HG03103 (cell line): ENCODE results near the gene HEPH.
"Not testable (repeated sequence)": the region's sequence is repeated elsewhere in the genome, so short reads cannot be mapped to it uniquely, and the experiment has no call there.

ENCODE experiments used
- ATAC-seq: cut with Tn5 transposase; IDR thresholded peaks from one replicate; pipeline ENCODE4 v1.9.1; 2021; ENCODE audit warnings: low read depth; ENCODE audit not compliant: unreplicated experiment

Gene HEPH

DNA sequence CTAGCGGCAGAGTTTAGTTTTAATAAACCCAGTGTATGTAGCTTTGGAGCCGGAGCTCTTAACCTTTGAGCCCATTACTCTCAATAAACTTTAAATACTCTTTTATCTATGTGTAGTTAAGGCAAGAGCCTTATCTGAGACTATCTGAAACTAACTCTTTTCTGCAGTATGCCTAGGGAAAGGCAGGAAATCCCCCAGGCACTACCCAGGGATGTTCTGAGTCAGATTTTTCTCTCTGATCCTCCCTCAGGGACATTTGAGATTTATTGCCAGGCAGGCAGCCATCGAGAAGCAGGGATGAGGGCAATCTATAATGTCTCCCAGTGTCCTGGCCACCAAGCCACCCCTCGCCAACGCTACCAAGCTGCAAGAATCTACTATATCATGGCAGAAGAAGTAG is 39.1 kb downstream of the HEPH start:
- ATAC-seq = no peak

DNA sequence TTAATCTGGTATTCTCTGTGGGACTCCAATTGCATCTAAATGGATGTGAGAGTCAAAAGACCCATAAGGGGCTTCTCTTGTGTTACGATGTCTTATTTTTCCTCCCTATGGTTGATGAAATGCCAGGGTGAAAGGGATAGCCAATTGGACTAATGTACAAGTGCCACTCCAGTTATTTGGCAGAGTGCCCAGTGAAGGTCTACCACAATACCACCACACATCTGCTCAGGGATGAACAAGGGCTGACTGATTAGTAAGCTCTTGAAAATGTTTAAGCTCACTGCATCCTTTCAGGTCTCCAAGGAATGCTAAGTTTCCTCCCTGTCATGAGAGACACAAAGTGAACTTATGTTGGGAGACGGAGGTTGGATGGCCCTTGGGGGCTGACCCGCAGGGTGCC is 57.8 kb downstream of the HEPH start:
- no peak for ATAC-seq

- no peak for ATAC-seq
Observed at GRCh38 chrX:66232296-66232695, 68.2 kb downstream of the HEPH start.

- ATAC-seq = no peak
Observed at GRCh38 chrX:66233209-66233608, 69.2 kb downstream of the HEPH start.

- ATAC-seq = not testable (repeated sequence)
Observed at GRCh38 chrX:66233904-66234303, 69.9 kb downstream of the HEPH start.

DNA sequence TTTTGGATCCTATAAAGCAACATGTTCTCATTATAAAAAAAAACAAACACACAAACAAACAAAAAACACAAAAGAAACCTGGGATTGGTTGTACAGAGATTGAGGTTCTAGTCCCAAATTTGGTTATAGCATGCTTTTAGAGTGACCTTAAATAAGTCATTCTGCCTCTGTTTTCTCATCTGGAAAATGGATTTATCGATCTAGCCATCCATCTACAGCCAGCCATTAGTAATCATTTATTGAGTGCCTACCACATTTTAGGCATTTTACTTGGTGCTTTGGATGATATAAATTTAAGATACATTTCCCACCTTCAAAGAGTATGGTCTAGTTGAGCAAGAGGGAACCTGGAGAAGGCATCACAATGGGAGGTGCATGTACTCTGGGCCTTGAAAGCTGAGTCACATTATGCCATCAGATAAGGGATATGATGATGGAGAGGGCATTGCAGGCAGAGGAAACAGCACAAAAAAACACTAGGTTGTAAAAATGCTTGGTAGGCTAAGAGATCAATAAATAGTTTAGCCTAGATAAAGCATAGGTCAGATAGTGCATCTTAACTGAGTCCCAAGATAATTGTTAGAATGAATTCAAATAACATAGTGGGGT is 91.4 kb downstream of the HEPH start:
- ATAC-seq = no peak

DNA sequence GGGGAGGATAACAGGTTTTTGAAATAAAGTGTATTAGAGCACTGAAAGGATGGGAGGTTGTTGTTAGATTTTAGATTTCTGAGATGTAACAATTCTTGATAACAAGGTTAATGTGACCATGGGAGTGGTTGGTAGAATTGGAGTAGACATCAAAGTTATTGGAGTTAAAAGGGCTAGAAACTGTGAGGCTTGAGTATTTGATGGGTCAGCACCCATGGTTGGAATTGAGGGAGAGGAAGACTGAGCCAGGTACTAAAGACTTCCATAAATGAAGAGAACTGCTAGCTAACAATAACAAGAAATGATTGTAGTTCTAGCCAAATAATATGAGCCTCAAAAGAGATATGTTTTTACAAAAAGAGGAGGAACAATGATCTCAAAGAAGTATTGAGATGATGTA is 98.8 kb downstream of the HEPH start:
- no peak for ATAC-seq
